Keratinocyte (primary cell): ENCODE results near the gene DDI1. TPM values are rescaled to one million over a fixed set of nuclear protein-coding genes. Genes with fewer than 3 reads are reported as not detected.

Source experiments
- DNase-seq: peaks from one replicate; pipeline ENCODE4 v3.0.0-alpha.2; 2011; ENCODE audit warnings: low read depth, missing footprints, low spot score
- FAIRE-seq: peaks from 2 replicates; lab custom pipeline; 2011; peaks lifted over from hg19 to GRCh38; lab: Jason Lieb, UNC
- H2AFZ ChIP-seq: 2 replicates; pipeline ENCODE4 v1.6.0; 2012; ENCODE audit warnings: low read length, control low read depth, inconsistent platforms; ENCODE audit not compliant: control insufficient read depth
- H3K27ac ChIP-seq: 2 replicates; pipeline ENCODE4 v1.5.1; 2011; ENCODE audit warnings: low read length; ENCODE audit not compliant: control insufficient read depth, insufficient read depth
- H3K27me3 ChIP-seq: 3 replicates; pipeline ENCODE4 v1.6.0; 2011; ENCODE audit warnings: low read length; ENCODE audit not compliant: control insufficient read depth, insufficient read depth; ENCODE audit errors: extremely low read depth
- H3K36me3 ChIP-seq, 2 experiments: 2 replicates in 1 of 2; 3 replicates in 1 of 2; pipeline ENCODE4 v1.5.1; 2011; ENCODE audit warnings: low read length in 2 of 2, mild to moderate bottlenecking in 1 of 2; ENCODE audit not compliant: control insufficient read depth in 2 of 2, insufficient read depth in 2 of 2; ENCODE audit errors: extremely low read depth in 1 of 2
- H3K4me1 ChIP-seq: 3 replicates; pipeline ENCODE4 v1.5.1; 2011; ENCODE audit warnings: low read length; ENCODE audit not compliant: control insufficient read depth, insufficient read depth; ENCODE audit errors: extremely low read depth
- H3K4me2 ChIP-seq: 3 replicates; pipeline ENCODE4 v1.6.0; 2011; ENCODE audit warnings: low read depth, low read length; ENCODE audit not compliant: control insufficient read depth, insufficient read depth; ENCODE audit errors: extremely low read depth
- H3K4me3 ChIP-seq, 3 experiments: fragments of 200-600 bp in 1 of 3; sonication (generic) in 1 of 3; 2 replicates in 2 of 3; 3 replicates in 1 of 3; pipeline ENCODE4 v1.5.1; 2011 to 2016; ENCODE audit warnings: low read length in 3 of 3, mild to moderate bottlenecking in 3 of 3, control low read depth in 2 of 3, inconsistent platforms in 1 of 3, low read depth in 1 of 3, mixed read lengths in 1 of 3, mixed run types in 1 of 3, moderate library complexity in 1 of 3; ENCODE audit not compliant: control insufficient read depth in 2 of 3, insufficient read depth in 2 of 3; ENCODE audit errors: extremely low read depth in 1 of 3
- H3K79me2 ChIP-seq: 2 replicates; pipeline ENCODE4 v1.6.0; 2012; ENCODE audit warnings: low read length; ENCODE audit not compliant: control insufficient read depth, insufficient read depth
- H3K9ac ChIP-seq: 3 replicates; pipeline ENCODE4 v1.6.0; 2011; ENCODE audit warnings: low read length; ENCODE audit not compliant: control insufficient read depth, insufficient read depth; ENCODE audit errors: extremely low read depth
- H3K9me1 ChIP-seq: 3 replicates; pipeline ENCODE4 v1.6.0; 2011; ENCODE audit warnings: low read length; ENCODE audit not compliant: control insufficient read depth, insufficient read depth; ENCODE audit errors: extremely low read depth
- H3K9me3 ChIP-seq: 2 replicates; pipeline ENCODE4 v1.5.1; 2012; ENCODE audit warnings: low read depth, low read length; ENCODE audit not compliant: control insufficient read depth
- H4K20me1 ChIP-seq: 3 replicates; pipeline ENCODE4 v1.6.0; 2011; ENCODE audit warnings: low read length; ENCODE audit not compliant: control insufficient read depth, insufficient read depth; ENCODE audit errors: extremely low read depth
- CTCF ChIP-seq, 3 experiments: IDR thresholded peaks in 1 of 3; conservative IDR thresholded peaks in 1 of 3; optimal IDR thresholded peaks in 1 of 3; 2 replicates in 2 of 3; 3 replicates in 1 of 3; pipeline versions ENCODE3 to v1.5.1; 2011; ENCODE audit warnings: low read length in 3 of 3, mild to moderate bottlenecking in 3 of 3, moderate library complexity in 2 of 3, control low read depth in 1 of 3, inconsistent platforms in 1 of 3; ENCODE audit not compliant: insufficient read depth in 2 of 3; ENCODE audit errors: extremely low read depth in 1 of 3
- EZH2 ChIP-seq: IDR thresholded peaks from one replicate; pipeline ENCODE4 v1.6.1; 2012; ENCODE audit warnings: inconsistent platforms, mild to moderate bottlenecking, low read length, moderate library complexity
- dilution Hi-C: fragments of 300-500 bp; cut with MboI; formaldehyde crosslinking; loops from one replicate; pipeline ENCODE4 v1.7.0; 2020; ENCODE audit warnings: low sequenced_read_pairs; ENCODE audit not compliant: extremely low pct_ligation_motif_present
- polyA plus RNA-seq, 5 experiments: library from polyadenylated mRNA; depleted of rRNA in 3 of 5; stranded (reverse) in 3 of 5; stranded (forward) in 1 of 5; unstranded in 1 of 5; fragments of >200 nt; gene quantifications; 1 replicate in 1 of 5; 2 replicates in 3 of 5; 3 replicates in 1 of 5; pipeline versions ENCODE4 v1.2.1 to v1.2.3, GENCODE V29; 2011 to 2012; ENCODE audit warnings: missing spikeins in 2 of 5, low read depth in 1 of 5, low replicate concordance in 1 of 5

DDI1 gene
- polyA plus RNA-seq, 1 donor (not counting 4 experiments of a cell fraction or from before 2014, with no cell fraction given), result not detected

- no peaks in the 10 kb centered on the region for H3K79me2 ChIP-seq
- H3K36me3 ChIP-seq, result no peaks in the 10 kb centered on the region
- H3K9me3 ChIP-seq, result no peaks in the 10 kb centered on the region
- H2AFZ ChIP-seq, result no peak overlapping the region
- no peaks in the 10 kb centered on the region for H4K20me1 ChIP-seq
- DNase-seq (no peak), FAIRE-seq (no peak)
- no peaks in the 10 kb centered on the region for H3K9me1 ChIP-seq
- TF ChIP-seq CTCF (optimal IDR thresholded peaks at IDR 0.05 in 1 of 3, IDR thresholded peaks at IDR 0.05 in 1 of 3, conservative IDR thresholded peaks at IDR 0.05 in 1 of 3; ENCODE audit: extremely low read depth in 1 of 3, insufficient read depth in 2 of 3, low read length in 3 of 3), result no peak
- no peak for TF ChIP-seq EZH2
- dilution Hi-C loops, result no loop called here
- no peak overlapping the region for H3K9ac ChIP-seq
- H3K4me1 ChIP-seq, result no peaks in the 10 kb centered on the region
- H3K4me3 ChIP-seq, result no peak overlapping the region
- no peaks in the 10 kb centered on the region for H3K27me3 ChIP-seq
- no peak overlapping the region for H3K4me2 ChIP-seq
- H3K27ac ChIP-seq, result no peak overlapping the region
These were observed 3.3 kb upstream of the DDI1 start for GRCh38 chr11:104033134-104033533.

GRCh38 chr11:104033561-104033960, 2.9 kb upstream of the DDI1 start:
- dilution Hi-C loops, result no loop called here
- Histone ChIP-seq H4K20me1 (no peaks in the 10 kb centered on the region), H2AFZ (no peak overlapping the region), H3K9ac (no peak overlapping the region), H3K4me3 (no peak overlapping the region), H3K27me3 (no peaks in the 10 kb centered on the region), H3K36me3 (no peaks in the 10 kb centered on the region), H3K4me1 (no peaks in the 10 kb centered on the region), H3K27ac (no peak overlapping the region), H3K9me1 (no peaks in the 10 kb centered on the region), H3K9me3 (no peaks in the 10 kb centered on the region), H3K4me2 (no peak overlapping the region), H3K79me2 (no peaks in the 10 kb centered on the region)
- FAIRE-seq (no peak), DNase-seq (no peak)
- no peak for TF ChIP-seq EZH2
- TF ChIP-seq CTCF (optimal IDR thresholded peaks at IDR 0.05 in 1 of 3, IDR thresholded peaks at IDR 0.05 in 1 of 3, conservative IDR thresholded peaks at IDR 0.05 in 1 of 3; ENCODE audit: extremely low read depth in 1 of 3, insufficient read depth in 2 of 3, low read length in 3 of 3), result no peak
